Astrocyte of the spinal cord (primary cell): ENCODE data around the gene PLK2.
A peak's percentile ranks its signal among the peaks of the same experiment; 100 is the strongest.

Source experiments
- DNase-seq: peaks from one replicate; pipeline ENCODE4 v3.0.0; 2011; ENCODE audit warnings: low read depth, low spot score
- H3K4me3 ChIP-seq: 2 replicates; pipeline ENCODE4 v1.5.1; 2011; ENCODE audit warnings: low read depth, mild to moderate bottlenecking, low read length, moderate library complexity
- in situ Hi-C: cut with HindIII; loops from 2 replicates; pipeline ENCODE4 v1.10.0; 2017; ENCODE audit warnings: low sequenced_read_pairs
- TF ChIP-seq, protein P1 (sequence below): IDR thresholded peaks from 2 replicates; pipeline ENCODE4 v1.5.1; 2012; ENCODE audit warnings: low read depth, mild to moderate bottlenecking, low read length, inconsistent platforms

The PLK2 gene

DNA sequence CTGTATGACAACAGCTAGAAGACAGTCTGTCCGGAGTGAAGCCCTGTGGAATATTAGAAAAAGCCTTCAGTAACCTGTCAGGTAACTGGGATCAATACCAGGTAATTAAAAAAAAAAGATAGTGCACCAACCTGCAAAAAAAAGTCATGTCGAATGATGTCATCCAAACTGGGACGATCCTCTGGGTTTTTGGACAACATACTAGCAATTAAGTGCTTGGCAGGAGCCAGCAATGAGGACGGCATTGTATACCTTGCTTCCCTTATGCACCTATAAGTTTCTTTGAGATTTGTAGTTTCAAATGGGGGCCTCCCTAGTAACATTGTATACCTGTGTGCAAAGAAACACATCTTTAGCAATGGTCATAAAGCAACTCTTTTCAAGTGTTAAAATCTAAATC lies 2.8 kb downstream of the PLK2 start:
- H3K4me3 ChIP-seq, result peak overlapping the region; percentile 90
- TF ChIP-seq, protein P1, sequence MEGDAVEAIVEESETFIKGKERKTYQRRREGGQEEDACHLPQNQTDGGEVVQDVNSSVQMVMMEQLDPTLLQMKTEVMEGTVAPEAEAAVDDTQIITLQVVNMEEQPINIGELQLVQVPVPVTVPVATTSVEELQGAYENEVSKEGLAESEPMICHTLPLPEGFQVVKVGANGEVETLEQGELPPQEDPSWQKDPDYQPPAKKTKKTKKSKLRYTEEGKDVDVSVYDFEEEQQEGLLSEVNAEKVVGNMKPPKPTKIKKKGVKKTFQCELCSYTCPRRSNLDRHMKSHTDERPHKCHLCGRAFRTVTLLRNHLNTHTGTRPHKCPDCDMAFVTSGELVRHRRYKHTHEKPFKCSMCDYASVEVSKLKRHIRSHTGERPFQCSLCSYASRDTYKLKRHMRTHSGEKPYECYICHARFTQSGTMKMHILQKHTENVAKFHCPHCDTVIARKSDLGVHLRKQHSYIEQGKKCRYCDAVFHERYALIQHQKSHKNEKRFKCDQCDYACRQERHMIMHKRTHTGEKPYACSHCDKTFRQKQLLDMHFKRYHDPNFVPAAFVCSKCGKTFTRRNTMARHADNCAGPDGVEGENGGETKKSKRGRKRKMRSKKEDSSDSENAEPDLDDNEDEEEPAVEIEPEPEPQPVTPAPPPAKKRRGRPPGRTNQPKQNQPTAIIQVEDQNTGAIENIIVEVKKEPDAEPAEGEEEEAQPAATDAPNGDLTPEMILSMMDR, result no peak
- peak; percentile 23 for DNase-seq
- in situ Hi-C loops, result loop anchor here (25.0 kb wide), 2 partner anchors 670 to 970 kb away; partner anchors contain the start of gene ACTBL2

- DNase-seq, result peak; percentile 23
- TF ChIP-seq, protein P1, result no peak
- in situ Hi-C loops, result loop anchor here (25.0 kb wide), 2 partner anchors 669 to 969 kb away; partner anchors contain the start of gene ACTBL2
- H3K4me3 ChIP-seq, result peak overlapping the region; percentile 90
Observed at GRCh38 chr5:58456486-58456885, 3.4 kb downstream of the PLK2 start.

DNA sequence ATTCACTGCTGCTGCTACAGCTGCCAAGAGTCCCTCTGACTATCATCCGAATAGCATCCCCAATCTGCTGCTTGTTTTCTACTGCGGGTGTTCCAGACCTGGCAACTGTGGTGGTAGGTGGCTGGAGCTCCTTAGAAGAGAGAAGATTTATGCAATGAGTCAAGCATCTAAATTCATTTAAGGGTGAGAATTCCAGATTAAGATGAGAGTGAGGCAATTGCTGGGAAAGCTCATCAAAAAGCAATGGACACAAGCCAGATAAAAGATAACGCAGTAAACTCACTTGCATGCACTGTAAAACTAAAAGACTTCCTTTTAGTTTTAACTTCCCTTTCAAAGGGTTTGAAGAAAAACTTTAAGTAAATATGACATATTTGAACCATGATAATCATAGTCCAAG lies 3.9 kb downstream of the PLK2 start:
- TF ChIP-seq, protein P1, result no peak
- DNase-seq, result peak; percentile 18
- in situ Hi-C loops, result loop anchor here (25.0 kb wide), 2 partner anchors 669 to 969 kb away; partner anchors contain the start of gene ACTBL2
- peak overlapping the region; percentile 90 for H3K4me3 ChIP-seq

DNA sequence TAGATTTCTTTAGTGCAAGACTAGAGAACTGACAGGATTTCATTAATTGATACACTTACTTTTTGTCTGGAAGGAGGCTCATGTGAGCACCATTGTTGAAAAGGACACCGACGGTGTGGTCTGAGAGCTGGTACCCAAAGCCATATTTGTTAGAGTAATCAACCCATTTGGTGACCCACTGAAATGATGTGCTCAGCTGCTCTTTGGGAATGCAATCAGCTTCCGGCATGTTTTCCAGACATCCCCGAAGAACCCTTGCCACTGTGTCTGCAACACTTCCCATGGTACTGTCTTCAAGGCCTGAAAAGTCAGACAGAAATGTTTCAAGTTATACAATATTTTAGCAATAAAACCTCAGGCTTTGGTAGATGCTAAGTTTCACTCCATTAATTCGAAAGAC lies 4.4 kb downstream of the PLK2 start:
- DNase-seq, result no peak
- peak overlapping the region; percentile 90 for H3K4me3 ChIP-seq
- TF ChIP-seq, protein P1, result no peak
- in situ Hi-C loops, result loop anchor here (25.0 kb wide), 2 partner anchors 668 to 968 kb away; partner anchors contain the start of gene ACTBL2

DNA sequence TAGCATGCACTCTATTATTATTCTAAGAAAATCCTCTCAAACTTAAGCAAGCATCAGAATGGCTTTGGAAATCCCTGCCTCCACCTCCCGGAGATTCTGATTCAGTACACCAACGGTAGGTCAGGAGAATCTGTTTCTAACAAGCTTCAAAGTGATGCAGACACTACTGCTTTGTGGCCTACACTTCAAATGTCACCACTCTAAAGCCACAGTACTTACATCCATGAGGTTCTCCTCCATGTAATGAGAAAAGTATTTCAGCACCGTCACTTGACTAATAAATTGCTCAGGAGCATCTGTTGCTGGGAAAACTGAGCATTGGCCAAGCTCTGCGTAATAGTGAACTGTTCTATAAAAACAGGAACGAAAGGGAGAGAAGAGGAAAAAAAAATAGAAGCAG lies 4.8 kb downstream of the PLK2 start:
- TF ChIP-seq, protein P1, result no peak
- in situ Hi-C loops, result loop anchor here (25.0 kb wide), 2 partner anchors 668 to 968 kb away; partner anchors contain the start of gene ACTBL2
- DNase-seq, result no peak
- peak overlapping the region; percentile 90 for H3K4me3 ChIP-seq

DNA sequence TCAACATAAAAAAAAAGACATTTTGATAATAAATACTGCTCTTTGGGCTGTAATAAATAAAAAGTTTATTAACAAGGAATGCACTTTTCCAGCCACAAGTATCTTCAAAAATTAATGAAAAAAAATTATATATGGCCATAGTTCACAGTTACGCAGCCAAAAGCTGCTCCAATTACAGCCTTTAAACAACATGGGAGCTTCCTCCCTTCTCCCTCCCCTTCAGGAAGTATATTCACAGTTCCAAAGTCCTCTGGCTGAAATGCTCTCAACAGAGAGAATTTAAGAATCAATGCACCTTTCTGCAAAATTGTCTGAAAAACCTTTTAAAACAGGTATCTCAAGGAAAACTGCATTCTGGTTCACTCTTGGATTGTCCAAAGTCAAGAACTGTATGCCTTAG lies 5.9 kb downstream of the PLK2 start:
- TF ChIP-seq, protein P1, result no peak
- H3K4me3 ChIP-seq, result peak overlapping the region; percentile 90
- in situ Hi-C loops, result loop anchor here (25.0 kb wide), 2 partner anchors 667 to 967 kb away; partner anchors contain the start of gene ACTBL2
- DNase-seq, result no peak
